Gastrocnemius medialis (tissue), 4 donors: ENCODE results near the gene PSMD1.

Experiments used
- POLR2A ChIP-seq, 2 donors: fragments of 450-650 bp; IDR thresholded peaks; one replicate each; pipeline ENCODE4 v1.6.1; 2017; ENCODE audit warnings: antibody characterized with exemption in 2 of 2, mild to moderate bottlenecking in 2 of 2, moderate library complexity in 2 of 2
- TF ChIP-seq, protein P1 (sequence below), 5 experiments: fragments of 450-650 bp in 3 of 5; fragments of 200-600 bp in 2 of 5; sonication (generic) in 2 of 5; IDR thresholded peaks in 4 of 5; conservative IDR thresholded peaks in 1 of 5; 1 replicate in 4 of 5; 2 replicates in 1 of 5; pipeline ENCODE4 v1.5.1; 2016 to 2019; ENCODE audit warnings: antibody characterized with exemption in 5 of 5, mild to moderate bottlenecking in 3 of 5, moderate library complexity in 3 of 5

DNA sequence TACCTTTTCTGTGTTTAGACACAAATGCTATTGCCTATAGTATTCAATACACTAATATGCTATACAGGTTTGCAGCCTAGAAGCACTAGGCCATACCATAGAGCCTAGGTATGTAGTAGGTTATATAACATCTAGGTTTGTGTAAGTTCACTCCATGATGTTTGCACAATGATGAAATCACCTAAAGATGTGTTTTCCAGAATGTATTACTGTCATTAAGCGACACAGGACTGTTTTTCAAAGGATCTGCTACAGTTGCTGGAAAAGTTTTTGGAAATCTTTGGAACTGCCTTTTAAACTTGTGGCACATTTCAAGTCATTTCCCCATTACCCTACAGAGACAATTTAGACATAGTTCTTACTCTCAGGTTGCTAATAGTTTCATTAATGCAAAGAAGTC is 9.3 kb downstream of the PSMD1 start:
- TF ChIP-seq, protein P1, sequence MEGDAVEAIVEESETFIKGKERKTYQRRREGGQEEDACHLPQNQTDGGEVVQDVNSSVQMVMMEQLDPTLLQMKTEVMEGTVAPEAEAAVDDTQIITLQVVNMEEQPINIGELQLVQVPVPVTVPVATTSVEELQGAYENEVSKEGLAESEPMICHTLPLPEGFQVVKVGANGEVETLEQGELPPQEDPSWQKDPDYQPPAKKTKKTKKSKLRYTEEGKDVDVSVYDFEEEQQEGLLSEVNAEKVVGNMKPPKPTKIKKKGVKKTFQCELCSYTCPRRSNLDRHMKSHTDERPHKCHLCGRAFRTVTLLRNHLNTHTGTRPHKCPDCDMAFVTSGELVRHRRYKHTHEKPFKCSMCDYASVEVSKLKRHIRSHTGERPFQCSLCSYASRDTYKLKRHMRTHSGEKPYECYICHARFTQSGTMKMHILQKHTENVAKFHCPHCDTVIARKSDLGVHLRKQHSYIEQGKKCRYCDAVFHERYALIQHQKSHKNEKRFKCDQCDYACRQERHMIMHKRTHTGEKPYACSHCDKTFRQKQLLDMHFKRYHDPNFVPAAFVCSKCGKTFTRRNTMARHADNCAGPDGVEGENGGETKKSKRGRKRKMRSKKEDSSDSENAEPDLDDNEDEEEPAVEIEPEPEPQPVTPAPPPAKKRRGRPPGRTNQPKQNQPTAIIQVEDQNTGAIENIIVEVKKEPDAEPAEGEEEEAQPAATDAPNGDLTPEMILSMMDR (IDR thresholded peaks at IDR 0.05 in 4 of 5, conservative IDR thresholded peaks at IDR 0.05 in 1 of 5) = no peak
- no peak for TF ChIP-seq POLR2A (IDR thresholded peaks at IDR 0.05)
